ENCODE data around the gene PITPNM3. TPM values are rescaled to one million over a fixed set of nuclear protein-coding genes. Genes with fewer than 3 reads are reported as not detected.

PITPNM3 gene
- total RNA-seq, 1 donor: 0.31 TPM

DNA sequence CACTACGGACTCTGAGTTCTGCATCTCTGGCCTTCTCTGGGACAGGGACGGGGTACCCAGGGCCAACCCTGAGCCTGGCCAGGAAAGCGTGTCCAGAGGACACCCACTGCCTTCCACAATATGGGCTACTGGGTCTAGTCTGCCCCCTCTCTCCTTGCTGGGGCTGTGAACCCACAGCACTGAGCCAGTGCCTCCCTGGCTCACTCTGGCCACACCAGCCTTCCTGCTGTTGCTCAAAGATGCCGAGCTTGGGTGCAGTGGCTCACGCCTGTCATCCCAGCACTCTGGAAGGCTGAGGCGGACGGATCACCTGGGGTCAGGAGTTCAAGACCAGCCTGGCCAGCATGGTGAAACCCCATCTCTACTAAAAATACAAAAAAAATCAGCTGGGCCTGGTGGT lies 24.8 kb downstream of the PITPNM3 start:
- no peaks in the 10 kb centered on the region for H3K4me1 ChIP-seq (ENCODE audit: insufficient read depth, low read length)
- no peaks in the 10 kb centered on the region for H3K27me3 ChIP-seq (ENCODE audit: insufficient read depth, low read length)
- H3K4me3 ChIP-seq (ENCODE audit: low read length): no peak overlapping the region
- H3K9me3 ChIP-seq (ENCODE audit: low read depth, low read length): no peaks in the 10 kb centered on the region

DNA sequence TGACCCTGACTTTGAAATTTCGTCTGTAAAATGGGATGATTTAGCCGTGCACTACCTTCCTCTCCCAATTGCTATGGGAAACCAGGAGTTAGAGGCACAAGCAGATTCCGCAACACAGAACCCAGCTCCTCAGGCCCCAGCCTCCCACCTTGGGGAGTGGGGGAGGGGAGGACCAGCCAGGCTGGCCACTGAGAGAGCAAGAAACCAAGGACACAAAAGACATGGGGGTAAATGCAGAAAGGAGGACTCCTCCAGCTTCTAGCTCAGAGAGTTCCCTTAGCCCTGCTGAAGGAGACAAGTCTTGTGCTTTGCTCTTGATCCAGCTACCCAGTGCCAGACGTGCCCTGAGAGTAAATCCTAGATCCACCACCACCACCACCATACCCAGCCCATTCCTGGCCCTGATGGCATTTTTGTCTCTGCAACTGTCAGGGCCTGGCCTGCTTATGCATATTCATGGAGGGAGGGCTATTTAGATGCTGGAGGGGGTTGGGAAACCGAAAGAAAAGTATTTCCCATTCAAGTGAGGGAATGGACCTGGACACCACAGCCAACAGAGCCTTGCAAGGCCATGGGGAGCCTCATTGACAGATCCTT lies 25.9 kb downstream of the PITPNM3 start:
- Histone ChIP-seq H3K4me3 (ENCODE audit: low read length) (no peak overlapping the region), H3K9me3 (ENCODE audit: low read depth, low read length) (no peaks in the 10 kb centered on the region), H3K27me3 (ENCODE audit: insufficient read depth, low read length) (no peaks in the 10 kb centered on the region), H3K4me1 (ENCODE audit: insufficient read depth, low read length) (no peaks in the 10 kb centered on the region)

DNA sequence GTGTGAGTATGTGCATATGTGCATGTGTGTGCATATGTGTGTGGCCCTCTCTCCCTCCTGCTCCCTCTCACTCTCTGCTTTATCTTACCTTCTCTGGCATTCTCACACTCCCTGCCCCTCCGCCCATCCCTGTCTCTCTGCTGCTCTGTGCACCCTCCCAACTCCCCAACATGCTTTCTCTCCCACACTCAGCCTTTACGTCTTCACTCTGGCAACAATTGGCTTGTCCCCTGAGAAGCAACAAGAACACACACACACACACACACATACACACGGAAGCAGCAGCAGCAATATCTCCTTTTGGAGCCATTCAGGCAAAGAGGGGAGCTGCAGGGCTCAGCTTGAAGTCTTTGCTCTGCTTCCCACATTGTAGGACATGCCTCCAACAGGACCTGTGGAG lies 27.8 kb downstream of the PITPNM3 start:
- no peaks in the 10 kb centered on the region for H3K4me1 ChIP-seq (ENCODE audit: insufficient read depth, low read length)
- H3K4me3 ChIP-seq (ENCODE audit: low read length): no peak overlapping the region
- H3K27me3 ChIP-seq (ENCODE audit: insufficient read depth, low read length): no peaks in the 10 kb centered on the region
- no peaks in the 10 kb centered on the region for H3K9me3 ChIP-seq (ENCODE audit: low read depth, low read length)

DNA sequence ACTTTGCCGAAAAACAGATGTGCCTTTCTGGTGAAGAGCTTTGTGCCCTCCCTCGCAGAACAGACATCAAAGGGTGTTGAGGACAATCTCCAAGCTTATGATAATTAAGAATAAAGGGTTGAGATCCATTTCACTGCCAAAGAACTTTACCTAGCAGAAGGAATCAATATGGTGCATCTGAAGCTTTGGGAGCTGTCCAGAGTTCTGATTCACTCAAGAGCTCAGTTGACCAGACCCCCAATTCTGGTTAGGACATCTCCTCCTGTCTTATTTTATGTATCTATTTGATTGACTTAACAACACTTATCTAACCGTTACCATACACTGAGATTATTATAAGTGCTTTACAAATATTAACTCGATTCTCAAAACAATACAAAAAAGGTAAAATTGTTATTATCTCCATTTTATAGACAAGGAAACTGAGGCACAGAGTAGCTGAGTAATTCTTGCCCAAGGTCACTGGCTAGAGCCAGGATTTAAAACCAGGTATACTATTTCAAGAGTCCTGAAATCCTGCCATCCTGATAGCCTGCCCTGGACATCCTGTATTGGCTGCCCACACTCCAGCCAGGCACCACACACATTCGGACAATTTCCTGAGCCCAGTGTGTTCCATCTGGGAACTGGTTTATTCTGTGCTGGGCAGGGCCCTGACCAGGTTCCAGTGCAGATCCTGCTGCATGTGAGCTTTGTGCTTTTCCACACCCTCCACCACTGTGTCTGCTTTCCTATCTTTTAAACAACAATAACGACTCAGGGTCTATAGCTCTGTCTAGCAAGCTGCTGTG lies 29.8 kb downstream of the PITPNM3 start:
- Histone ChIP-seq H3K9me3 (ENCODE audit: low read depth, low read length) (no peaks in the 10 kb centered on the region), H3K4me1 (ENCODE audit: insufficient read depth, low read length) (no peaks in the 10 kb centered on the region)

DNA sequence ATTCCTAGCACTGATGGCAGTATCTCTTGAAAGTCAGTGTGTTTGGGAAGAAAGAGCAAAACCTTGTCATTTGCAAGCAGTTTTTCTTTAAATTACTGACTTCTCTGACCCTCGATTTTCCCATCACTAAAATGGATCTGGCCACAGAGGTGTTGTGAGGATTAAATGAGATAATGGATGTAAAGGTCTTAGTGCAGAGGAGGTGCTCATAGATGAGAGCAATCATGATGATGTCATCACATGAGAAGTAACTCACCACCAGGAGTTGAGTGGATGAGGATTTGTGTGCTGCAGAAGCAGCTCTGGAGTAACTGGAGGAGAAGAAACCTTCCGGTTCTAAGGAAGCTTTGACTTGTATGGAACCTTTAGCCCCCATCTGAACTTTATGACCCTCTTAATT lies 30.6 kb downstream of the PITPNM3 start:
- no peaks in the 10 kb centered on the region for H3K27me3 ChIP-seq (ENCODE audit: insufficient read depth, low read length)
- H3K4me1 ChIP-seq (ENCODE audit: insufficient read depth, low read length): no peaks in the 10 kb centered on the region
- no peak overlapping the region for H3K4me3 ChIP-seq (ENCODE audit: low read length)
- H3K9me3 ChIP-seq (ENCODE audit: low read depth, low read length): no peaks in the 10 kb centered on the region

More for the DNA sequence above, 29.8 kb downstream of the PITPNM3 start:
- Histone ChIP-seq H3K4me3 (ENCODE audit: low read length) (no peak overlapping the region), H3K27me3 (ENCODE audit: insufficient read depth, low read length) (no peaks in the 10 kb centered on the region)

DNA sequence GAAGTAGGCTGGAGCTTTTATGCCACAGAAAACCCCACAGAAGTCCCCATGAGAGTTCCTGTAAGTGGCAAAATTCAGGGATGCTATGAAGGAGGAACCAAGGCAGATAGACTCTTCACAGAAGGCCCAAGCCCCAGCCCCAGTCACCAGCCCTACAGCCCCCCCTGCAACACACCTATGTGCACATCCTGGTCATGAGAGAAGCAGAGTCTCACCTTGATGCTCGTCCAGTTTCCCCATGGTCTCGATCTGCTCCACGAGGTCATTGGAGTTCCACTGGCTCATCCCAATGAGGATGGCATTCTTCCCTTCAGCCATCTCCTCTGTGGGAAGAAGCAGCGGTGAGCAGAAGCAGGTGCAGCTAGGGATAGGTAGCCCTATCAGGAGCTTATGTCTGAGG lies 31.2 kb downstream of the PITPNM3 start:
- no peak overlapping the region for H3K4me3 ChIP-seq (ENCODE audit: low read length)
- H3K27me3 ChIP-seq (ENCODE audit: insufficient read depth, low read length): no peaks in the 10 kb centered on the region
- no peaks in the 10 kb centered on the region for H3K9me3 ChIP-seq (ENCODE audit: low read depth, low read length)
- no peaks in the 10 kb centered on the region for H3K4me1 ChIP-seq (ENCODE audit: insufficient read depth, low read length)

DNA sequence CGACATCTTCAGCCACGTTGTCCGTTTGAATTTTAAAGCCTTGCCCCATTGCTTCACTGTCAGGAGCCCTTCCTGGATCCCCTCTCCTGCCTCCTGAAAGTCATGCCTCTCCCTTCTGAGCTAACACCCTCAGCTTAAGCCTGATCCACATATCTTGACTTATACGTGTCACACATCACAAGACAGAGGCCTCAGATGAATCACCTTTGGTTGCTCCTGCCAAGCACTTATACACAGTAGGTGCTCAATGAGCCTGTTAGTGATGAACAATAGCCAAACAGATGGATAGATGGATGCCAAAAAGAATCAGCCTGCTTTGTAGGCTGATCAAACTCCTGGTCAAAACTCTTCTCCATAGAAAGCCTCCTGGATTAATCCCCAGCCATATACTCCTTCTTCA lies 31.8 kb downstream of the PITPNM3 start:
- no peak overlapping the region for H3K4me3 ChIP-seq (ENCODE audit: low read length)
- H3K4me1 ChIP-seq (ENCODE audit: insufficient read depth, low read length): no peaks in the 10 kb centered on the region
- H3K27me3 ChIP-seq (ENCODE audit: insufficient read depth, low read length): no peaks in the 10 kb centered on the region
- H3K9me3 ChIP-seq (ENCODE audit: low read depth, low read length): no peaks in the 10 kb centered on the region

DNA sequence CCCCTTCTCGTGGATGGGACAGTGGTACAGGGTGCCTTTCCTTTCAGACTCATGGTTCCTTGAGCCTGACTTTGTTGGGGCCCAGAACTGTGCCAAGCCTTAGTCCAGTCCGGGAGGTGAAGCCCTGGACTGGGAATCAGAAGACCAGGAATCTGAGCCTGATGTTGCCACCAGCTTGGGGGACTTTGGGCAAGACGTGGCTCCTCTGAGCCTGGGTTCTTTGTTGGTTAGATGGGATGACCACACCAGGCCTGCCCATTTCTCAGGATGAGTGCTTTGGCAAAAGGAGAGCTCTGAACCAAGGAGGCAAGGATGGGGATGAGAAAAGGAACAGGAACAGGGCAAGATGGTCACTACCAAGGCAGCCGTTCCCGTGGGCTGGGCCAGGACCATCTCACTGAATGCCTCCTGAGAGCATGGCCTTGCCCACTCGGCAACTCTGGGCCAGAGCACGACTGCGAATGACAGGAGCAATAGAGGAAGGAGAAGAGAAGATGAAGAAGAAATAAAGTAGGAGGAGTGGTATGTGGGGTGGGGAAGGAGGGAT lies 32.5 kb downstream of the PITPNM3 start:
- Histone ChIP-seq H3K4me1 (ENCODE audit: insufficient read depth, low read length) (no peaks in the 10 kb centered on the region), H3K4me3 (ENCODE audit: low read length) (no peak overlapping the region), H3K9me3 (ENCODE audit: low read depth, low read length) (no peaks in the 10 kb centered on the region), H3K27me3 (ENCODE audit: insufficient read depth, low read length) (no peaks in the 10 kb centered on the region)

DNA sequence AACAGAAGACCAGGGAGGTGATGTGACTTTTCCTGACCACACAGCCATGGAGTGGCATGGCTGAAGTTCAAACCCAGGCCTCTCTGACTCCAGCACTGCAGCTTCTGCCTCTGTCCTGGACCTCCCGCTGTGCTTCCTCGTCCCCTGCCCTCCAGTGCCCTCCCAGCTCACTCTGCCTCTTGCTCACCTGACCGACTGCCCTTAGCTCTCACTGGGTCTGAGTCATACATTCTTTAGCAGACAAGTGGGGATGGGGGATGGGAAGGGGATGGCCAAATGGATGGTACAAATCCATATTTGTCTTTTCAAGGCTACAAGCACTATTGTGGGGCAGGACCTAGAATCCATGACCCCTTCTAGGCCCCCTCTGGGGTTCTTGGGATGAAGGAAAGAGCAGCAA lies 33.0 kb downstream of the PITPNM3 start:
- Histone ChIP-seq H3K27me3 (ENCODE audit: insufficient read depth, low read length) (no peaks in the 10 kb centered on the region), H3K9me3 (ENCODE audit: low read depth, low read length) (no peaks in the 10 kb centered on the region), H3K4me3 (ENCODE audit: low read length) (no peak overlapping the region), H3K4me1 (ENCODE audit: insufficient read depth, low read length) (no peaks in the 10 kb centered on the region)

DNA sequence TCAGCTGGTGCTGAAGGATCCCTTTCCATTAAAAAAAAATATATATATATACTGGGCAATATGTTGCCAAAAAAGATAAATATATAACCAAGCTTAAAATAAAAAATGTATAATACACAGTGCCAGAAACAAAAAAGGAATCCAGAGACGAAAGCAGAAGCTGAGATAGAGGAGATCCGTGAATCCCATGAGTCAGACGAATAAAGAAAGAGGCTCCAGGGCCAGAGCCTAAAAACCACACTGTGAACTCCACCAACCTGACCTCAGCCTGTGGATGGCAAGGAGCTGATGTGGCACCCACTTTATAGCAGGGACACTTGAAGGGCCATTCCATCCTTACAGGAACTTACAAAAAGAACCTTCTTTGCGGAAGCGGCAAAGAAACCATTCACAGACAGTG lies 34.8 kb downstream of the PITPNM3 start:
- Histone ChIP-seq H3K4me3 (ENCODE audit: low read length) (no peak overlapping the region), H3K9me3 (ENCODE audit: low read depth, low read length) (no peaks in the 10 kb centered on the region), H3K4me1 (ENCODE audit: insufficient read depth, low read length) (no peaks in the 10 kb centered on the region), H3K27me3 (ENCODE audit: insufficient read depth, low read length) (no peaks in the 10 kb centered on the region)

DNA sequence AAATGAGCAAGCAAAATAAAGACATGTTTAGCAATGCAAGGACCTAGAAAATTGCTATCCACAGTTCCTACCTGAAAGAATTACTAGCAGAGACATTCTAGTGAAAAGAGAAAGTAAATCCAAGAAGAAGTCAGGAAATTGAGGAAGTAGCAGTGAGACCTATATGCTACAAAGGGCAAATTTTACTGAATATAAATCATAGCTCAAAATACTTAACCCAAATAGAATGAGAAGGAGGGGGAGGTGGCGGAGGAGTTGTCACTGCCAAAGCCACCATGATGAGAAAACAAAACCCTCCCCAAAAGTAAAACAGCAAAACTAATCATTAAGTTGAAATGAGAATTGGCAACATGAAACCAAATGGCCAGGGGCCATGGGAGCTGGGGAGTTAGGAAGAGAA lies 39.3 kb downstream of the PITPNM3 start:
- H3K4me1 ChIP-seq (ENCODE audit: insufficient read depth, low read length): no peaks in the 10 kb centered on the region
- no peaks in the 10 kb centered on the region for H3K27me3 ChIP-seq (ENCODE audit: insufficient read depth, low read length)
- no peaks in the 10 kb centered on the region for H3K9me3 ChIP-seq (ENCODE audit: low read depth, low read length)
- no peak overlapping the region for H3K4me3 ChIP-seq (ENCODE audit: low read length)

DNA sequence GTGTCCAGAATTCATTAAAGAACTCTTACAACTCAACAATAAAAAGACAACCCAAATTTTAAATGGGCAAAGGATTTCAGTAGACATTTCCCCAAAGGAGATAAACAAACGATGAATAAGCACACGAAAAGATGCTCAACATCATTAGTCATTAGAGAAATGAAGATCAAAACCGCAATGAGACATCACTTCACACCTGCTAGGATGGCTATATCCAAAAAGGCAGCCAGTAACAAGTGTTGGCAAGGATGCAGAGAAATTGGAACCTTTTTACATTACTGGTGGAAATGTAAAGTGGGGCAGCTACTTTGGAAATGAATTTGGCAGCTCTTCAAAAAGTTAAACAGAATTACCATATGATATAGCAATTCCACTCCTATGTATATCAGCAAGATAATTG lies 42.0 kb downstream of the PITPNM3 start:
- Histone ChIP-seq H3K4me3 (ENCODE audit: low read length) (no peak overlapping the region), H3K4me1 (ENCODE audit: insufficient read depth, low read length) (no peaks in the 10 kb centered on the region), H3K9me3 (ENCODE audit: low read depth, low read length) (no peaks in the 10 kb centered on the region), H3K27me3 (ENCODE audit: insufficient read depth, low read length) (no peaks in the 10 kb centered on the region)

DNA sequence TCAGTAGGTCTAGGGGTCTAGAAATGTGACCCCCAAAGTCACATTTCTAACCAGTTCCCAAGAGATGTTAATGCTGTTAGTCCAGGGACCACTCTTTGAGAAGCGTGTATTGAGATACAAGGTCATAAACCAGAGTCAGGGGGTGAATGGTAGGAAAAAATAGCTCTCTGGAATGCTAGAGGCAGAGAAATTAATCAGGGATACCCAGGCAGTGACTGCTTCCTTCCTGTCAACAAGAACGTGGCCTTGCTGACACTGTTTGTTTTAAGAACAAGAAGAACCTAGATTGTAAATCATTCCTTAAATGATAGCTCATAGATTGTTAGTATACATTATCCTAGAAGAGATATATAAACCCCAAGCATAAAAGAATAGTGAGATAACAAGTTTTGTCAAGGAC lies 43.8 kb downstream of the PITPNM3 start:
- H3K4me1 ChIP-seq (ENCODE audit: insufficient read depth, low read length): no peaks in the 10 kb centered on the region
- no peaks in the 10 kb centered on the region for H3K9me3 ChIP-seq (ENCODE audit: low read depth, low read length)
- no peaks in the 10 kb centered on the region for H3K27me3 ChIP-seq (ENCODE audit: insufficient read depth, low read length)
- no peak overlapping the region for H3K4me3 ChIP-seq (ENCODE audit: low read length)

DNA sequence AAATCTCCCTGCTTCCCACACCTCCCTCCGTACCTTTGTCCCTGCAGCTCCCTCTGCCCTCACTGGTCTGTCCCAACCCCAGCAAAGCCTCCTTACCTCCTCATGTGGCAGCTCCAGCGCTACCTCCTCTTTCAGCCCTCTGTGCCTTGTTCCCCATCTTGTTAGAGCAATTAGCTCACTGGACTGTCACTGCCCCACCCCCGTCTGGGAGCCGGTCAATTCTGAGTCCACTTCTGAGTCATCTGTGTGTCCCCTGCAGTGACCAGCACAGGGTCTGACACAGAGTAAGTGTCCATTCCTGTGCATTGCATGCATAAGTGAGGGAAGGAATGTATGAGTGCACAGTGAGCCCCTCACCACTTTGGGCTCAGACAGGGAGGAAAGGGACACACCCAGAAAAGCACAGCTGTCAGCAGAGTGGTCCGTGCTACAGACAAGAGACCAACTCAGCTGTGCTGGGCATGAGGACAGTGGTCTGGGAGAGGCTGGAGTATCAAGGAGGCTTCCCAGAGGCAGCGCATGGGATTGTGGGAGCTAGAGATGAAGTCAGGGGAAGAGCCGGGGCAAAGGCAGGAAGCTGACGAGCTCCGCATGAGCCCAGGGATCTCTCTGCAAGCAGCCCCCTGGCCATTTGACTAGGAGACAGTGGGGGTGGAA lies 45.9 kb downstream of the PITPNM3 start:
- no peaks in the 10 kb centered on the region for H3K4me1 ChIP-seq (ENCODE audit: insufficient read depth, low read length)

DNA sequence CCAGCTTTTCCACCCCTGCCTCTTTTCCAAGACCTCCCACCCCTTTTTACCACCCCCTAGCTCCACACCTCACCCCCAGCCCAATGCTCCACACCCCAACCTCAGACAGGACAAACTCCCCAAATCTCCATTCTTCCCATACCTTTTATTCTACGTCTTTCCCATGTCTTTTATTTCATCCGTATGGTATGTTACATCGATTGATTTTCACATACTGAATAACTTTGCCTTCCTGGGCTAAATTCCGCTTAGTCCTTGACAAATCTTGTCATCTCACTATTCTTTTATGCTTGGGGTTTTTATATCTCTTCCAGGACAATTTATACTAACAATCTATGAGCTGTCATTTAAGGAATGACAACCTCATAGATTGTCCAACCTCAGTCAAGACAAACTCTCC lies 46.4 kb downstream of the PITPNM3 start:
- H3K9me3 ChIP-seq (ENCODE audit: low read depth, low read length): no peaks in the 10 kb centered on the region
- no peaks in the 10 kb centered on the region for H3K27me3 ChIP-seq (ENCODE audit: insufficient read depth, low read length)
- H3K4me1 ChIP-seq (ENCODE audit: insufficient read depth, low read length): no peaks in the 10 kb centered on the region
- no peak overlapping the region for H3K4me3 ChIP-seq (ENCODE audit: low read length)

More for the DNA sequence above, 45.9 kb downstream of the PITPNM3 start:
- H3K4me3 ChIP-seq (ENCODE audit: low read length): no peak overlapping the region
- no peaks in the 10 kb centered on the region for H3K27me3 ChIP-seq (ENCODE audit: insufficient read depth, low read length)
- H3K9me3 ChIP-seq (ENCODE audit: low read depth, low read length): no peaks in the 10 kb centered on the region

All from mononuclear cell (primary cell).